Activated CD4-positive, alpha-beta T cell treated with anti-CD3 and anti-CD28 coated beads, Interleukin-2, Interleukin-6, amounts not matched to agents 100 ng/mL and 50 ng/mL, durations not matched to agents 16 hours and 8 hours (primary cell): ENCODE results near the gene SLC25A26.

ENCODE experiments used
- DNase-seq: peaks from one replicate; pipeline ENCODE4 v3.0.0-alpha.2; 2020

SLC25A26 gene

DNA sequence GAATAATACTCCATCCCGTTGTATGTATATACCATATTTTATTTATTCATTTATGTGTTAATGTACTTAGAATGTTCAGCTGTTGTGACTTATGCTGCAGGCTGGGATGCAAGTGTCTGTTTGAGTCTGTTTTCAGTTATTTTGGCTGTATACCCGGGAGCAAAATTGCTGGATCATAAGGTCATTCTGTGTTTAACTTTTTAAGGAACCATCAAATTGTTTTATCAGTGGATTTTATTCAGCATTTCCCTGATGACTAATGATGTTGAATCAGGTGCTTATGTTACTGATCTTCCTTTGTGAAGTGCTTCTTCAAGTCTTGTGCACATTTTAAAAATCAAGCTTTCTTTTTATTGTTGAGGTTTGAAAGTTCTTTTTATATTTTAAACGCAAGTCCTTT, 118.1 kb downstream of the SLC25A26 start:
- no peak for DNase-seq

DNA sequence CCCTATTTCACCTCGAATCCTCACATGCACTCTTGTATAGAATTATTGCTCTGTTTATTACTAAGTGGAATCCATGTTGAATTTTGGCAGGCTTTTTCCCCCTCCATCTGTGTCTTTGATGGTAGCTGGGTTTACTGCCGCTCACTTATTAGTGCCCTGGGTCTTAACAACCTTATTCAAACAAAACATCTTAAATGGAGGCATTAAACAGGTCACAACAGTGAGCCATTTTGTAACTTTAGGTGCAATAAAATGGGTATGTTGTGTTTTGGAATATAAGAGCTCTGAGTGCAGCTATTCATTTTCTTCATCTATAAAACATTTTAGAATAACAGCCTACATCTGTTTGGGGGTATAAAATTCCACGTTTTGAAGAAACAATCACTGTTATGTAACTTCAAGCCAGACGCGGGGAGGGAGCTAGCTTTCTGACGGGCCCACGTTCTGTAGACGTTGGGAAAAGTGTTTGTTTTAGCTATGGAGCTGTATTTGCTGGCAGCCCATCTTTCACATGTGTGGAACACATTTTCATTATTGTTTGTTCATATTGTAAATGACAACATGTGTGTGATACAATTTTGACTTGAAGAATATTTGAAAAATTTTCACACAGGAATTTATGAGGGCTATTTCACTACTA, 122.0 kb downstream of the SLC25A26 start:
- no peak for DNase-seq

DNA sequence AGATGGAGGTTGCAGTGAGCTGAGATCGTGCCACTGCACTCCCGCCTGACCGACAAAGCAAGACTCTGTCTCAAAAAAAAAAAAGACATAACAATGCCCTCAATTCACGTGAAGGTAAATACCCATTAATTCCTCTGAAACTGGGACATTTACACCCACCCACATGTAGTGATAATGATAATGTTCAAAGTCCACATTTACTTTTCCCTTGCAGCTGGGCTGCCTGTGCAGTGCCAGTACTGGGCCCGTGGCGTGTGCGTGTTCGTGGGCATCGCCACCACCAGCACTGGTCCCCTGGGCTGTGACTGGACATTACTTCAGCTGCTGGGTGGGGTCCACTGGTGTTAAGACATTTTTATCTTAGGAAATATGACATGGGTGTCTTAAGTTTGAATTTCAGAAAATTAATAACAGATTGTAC, 123.6 kb downstream of the SLC25A26 start:
- no peak for DNase-seq

DNA sequence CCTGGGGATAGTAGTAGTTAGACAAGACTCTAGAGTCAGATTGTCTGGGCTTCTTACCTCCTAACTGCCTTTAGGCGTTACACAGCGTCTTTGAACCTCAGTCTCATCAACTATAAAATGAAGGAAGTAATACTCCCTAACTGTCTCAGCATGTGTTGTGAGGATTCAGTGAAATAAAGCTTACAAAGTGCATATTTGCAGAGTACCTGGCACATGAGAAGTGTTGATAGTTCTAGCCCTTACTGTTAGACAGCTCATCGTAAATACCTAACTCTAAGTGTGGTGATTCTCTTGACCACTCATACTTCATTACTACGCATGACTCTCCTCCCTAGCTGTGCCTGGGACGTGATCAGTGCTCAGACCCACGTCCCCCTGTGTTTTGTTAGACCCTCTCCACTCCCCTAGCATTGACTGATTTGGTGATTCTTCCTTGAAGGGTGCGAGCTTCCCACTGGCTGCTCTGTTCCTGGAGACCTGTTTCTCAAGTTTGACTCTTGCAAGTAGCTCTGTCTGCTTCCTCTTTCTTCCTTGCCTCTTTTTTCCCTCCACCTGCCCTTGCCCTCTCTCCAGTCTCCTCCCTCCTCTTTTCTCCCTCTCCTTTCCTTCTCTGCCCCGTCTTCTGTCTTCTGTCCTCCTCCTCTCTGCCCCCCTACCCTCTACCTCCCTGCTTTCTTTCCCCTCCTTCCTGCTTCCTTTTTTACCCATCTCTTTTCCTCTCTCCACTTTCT, 124.2 kb downstream of the SLC25A26 start:
- DNase-seq: no peak

DNA sequence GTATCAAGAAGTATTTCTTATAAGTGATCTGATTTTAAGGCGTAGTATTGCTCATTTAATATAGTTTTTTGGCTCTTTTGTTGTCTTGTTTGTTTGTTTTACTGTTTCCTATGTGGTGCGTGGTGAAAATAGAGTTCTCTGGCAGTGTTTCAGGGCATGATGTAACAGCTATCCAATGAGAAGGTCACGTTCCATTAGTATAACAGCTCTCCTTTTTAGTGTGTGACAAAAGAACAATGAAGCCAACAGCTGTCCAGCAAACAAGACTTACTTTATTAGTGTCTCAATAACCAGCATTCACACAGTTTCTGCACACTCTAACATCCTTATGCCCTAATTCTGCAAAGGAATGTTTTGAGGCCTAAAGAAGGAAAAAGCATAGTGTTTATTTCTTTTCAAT, 127.9 kb downstream of the SLC25A26 start:
- DNase-seq: no peak

DNA sequence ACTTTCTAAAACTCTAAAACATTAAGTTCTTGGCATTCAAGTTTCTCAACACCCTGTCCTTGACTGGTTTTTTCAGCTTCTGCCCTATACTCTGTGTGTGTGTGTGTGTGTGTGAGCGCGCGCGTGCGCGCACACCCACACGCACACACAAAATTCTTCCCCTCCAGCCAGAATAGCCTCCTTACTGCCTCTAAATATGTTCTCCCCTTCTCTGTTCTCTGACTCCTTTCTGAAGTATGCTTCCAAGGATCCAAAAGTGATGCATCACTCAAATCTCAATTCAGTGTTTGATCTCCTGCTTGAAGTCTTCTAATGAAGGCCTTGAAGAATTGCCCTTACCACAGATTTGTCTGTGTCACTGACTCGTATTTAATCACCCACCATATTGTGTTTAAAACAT, 129.8 kb downstream of the SLC25A26 start:
- no peak for DNase-seq

DNA sequence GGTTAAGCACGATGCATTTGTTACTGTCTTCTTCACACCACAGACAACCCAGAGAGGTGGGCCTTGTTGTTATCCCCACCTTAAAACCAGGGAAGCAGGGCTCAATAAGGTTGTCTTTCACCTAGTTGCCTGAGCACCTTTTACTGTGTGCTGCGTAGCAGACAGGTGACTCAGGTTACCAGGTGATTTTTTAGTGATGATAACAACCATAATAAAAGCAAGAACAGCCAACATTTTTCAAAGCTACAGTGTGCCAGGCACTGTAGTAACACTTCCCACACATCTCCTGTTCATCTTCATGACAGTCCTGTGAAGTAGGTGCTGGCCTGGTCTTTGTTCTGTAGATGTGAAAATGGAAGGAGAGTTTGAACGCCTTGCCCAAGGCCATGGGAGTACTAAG, 132.2 kb downstream of the SLC25A26 start:
- DNase-seq: no peak

DNA sequence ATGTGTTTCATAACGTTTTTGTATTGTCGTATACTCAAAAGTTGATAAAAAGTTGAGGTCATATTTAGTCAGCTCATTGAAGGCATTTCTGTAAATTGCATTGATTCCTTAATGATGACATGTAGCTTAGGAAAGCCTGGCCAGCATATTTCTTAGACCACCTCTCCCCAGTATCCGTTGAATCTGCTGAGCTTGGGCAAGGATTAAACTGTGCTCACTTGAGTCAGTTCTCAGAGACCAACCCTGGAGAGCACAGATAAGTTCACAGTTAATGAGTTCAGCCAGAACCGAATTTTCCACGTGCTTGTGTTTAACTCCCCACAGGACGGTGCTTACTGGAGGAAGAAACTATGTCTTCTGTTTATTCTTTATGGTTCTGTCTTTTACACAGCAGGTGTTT, 132.7 kb downstream of the SLC25A26 start:
- no peak for DNase-seq

DNA sequence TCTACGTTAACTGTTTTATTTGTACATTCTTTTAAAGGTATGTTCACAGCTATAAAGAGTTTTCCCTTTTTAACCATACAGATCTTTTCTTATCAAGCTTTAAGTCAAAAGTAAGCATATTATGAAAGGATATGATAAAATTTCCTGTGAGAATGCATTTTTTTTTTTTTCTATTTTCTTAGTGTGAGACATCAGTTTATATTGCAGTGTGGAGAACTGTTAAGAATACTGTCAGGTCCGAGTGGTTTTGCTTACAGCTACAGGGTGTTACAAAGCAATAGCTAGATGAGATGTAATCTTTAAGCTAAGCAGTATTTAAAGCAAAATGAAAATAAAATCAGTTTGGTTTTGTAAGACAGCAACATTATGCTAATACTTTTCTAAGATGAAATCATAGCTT, 133.2 kb downstream of the SLC25A26 start:
- no peak for DNase-seq

DNA sequence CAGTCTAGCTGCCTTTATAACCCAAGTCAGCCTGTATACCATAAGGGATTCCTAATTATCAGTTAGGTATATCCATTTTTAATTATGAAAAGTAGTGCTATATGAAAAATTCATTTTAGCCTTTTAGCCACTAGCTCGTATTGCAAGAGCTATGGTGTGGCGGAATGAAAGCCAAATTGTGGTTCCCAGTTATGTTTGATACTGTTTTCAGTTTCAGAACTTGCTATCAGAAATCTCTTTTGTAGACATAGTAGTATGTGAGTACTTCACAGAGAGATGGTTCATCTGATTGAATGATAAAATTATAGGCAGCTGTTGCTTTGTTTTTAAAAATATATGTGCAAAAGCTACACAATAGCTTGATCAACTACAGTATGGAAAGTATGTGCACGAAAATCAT, 134.6 kb downstream of the SLC25A26 start:
- DNase-seq: peak; percentile 12

DNA sequence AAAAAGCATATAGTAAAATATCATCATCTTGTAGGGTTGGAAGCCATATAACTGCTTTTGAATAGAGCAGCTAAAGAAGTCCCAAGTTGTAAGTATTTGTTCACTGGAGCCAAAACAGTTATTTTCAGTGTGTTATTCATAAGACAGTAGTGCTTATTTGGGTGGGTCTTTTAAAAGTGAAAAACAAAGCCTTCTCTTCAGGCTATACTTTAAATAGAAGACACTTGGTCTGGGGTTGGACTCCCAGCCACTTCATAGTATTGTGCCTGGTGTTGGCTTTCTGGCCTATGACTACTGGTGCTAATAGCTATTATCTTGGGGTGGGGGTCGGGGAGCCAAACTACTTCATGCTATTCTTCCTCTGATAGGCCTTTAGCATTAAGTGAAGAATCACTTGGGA, 135.2 kb downstream of the SLC25A26 start:
- no peak for DNase-seq

DNA sequence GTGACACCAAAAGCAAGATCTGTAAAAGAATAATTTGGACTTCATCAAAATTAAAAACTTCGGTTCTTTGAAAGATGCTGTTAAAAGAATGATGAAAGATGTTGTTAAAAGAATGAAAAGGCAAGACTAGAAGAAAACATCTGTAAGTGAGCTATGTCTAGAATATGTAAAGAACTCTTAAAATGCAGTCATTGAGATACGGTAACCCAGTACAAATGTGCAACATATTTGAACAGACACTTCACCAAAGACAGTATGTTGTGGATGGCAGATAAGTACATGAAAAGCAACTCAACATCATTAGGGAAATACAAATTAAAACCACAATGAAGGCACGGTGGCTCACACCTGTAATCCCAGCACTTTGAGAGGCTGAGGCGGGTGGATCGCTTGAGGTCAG, 140.6 kb downstream of the SLC25A26 start:
- no peak for DNase-seq

DNA sequence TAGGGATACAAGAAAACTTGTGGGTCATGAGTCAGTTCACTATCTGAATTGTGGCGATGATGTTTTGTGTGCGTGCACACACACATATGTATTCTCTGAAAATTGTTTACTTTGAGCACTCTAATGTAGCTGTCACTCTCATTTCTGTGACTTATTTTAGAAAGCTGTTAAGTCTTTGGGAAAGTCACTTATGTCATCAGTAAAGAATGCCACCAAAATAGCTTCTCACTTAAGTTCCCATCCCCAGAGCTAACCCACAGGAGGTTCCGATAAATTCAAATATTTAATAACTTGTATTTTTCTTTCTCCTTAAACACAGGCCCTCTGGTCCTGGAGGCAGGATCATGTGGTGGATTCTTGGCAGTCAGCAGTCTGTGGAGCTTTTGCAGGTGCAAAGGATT, 141.7 kb downstream of the SLC25A26 start:
- DNase-seq: no peak

DNA sequence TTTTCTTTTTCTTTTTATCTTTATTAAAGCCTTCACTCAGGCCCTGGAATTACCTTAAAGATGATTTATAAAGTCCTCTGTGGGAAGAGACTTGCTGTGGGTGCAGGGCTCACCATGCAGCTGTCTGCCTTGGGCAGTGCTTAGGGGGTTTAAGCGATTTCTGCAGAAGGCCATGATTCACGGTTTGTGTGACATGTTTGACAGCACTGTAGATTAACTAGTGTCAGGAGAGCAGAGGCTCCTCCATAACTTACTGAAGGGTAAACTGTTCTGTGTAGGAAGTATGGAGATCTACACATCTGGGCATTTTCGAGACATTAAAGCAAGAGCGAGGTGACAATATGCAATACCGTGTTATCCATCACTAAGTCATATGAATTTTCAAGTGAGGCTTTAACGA, 142.3 kb downstream of the SLC25A26 start:
- DNase-seq: no peak

DNA sequence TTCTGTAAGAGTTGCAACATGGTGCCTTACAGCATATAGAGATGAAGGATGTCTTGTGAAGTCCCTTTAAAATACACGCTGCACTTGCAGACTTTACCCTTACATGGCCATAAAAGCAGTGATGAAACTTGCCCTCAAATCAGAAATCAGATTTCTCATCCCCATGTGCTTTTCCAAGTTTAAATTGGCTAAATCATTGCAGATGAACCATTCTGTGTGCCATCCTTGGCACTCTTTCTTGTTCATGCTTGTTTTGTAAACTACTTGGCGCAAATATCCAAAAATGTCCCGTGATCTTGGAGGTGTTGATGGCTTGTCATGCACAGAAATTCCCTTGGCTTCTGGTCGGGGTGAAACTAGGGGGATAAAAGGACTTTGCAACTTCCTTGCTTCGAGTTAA, 144.3 kb downstream of the SLC25A26 start:
- no peak for DNase-seq

DNA sequence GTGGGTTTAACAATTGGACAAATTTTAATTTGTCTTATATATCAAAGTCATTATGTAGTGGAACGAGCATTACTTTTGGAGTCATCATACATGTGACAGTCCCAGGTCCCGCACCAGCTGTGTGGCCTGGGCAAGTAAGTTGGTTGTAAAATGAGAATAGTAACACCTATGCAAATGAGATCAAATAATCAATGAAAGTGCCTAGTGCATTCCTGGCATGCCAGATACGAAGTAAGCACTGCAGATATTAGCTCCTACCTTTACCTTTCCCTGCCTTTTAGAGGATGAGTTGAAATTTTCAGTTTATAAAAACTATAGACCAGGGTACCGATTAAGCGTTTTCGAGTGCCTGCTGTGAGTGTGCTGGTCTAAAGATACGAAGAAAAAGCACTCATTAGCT, 145.9 kb downstream of the SLC25A26 start:
- no peak for DNase-seq

DNA sequence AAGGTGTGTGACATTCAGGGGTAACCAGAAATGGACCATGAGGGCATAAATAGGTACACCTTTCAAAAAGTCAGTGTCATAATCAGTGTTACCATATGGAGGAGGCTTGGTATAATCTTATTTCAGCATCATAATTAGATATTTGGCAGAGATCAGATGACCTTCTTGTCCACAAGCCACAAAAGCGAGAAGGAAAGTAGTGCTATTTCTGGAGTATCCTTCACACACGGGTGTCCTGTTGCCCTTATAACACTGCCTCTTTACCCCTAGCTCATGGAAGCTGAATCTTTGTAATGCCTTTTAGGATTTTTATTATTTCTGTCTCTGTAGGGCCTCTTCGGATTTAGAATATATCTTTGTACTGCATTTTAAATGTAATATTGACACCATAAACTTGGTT, 147.2 kb downstream of the SLC25A26 start:
- no peak for DNase-seq

DNA sequence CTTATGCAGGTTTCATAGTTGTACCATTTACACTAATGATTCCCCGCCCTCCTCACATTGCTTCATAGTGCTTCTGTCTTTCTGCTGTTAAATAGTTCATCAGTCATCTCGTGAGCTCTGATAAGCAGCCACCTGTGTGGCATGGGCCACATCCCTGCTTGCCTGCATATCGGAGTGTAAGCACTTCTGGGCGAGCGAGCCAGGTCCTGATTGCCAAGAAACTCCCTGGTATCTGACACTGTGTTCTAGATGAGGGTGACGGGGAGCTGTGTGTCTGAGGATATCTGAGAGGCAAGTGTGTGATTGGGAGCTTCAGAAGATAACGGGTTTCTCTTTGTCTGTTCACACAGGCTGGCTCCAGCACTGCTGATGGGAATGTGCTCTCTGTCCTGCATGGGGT, 149.4 kb downstream of the SLC25A26 start:
- DNase-seq: no peak

DNA sequence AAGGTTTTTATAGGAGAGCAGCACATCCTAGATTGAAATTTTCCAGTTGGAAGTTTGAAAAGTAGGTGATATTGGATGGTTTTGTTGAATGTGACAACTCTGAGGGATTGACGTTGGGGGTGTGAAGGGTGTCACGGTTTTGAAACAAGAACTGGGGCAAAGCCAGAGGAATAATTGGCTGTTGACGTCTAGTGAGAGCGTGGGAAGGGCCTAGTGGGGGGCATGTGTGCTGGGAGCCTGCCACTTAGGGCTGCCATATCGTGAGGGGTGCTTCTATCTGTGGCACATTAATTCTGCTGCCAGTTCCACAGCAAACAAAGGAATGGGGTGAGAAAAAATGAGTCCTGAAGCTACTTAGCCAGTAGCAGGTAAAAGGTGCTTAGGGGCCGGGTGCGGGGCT, 150.6 kb downstream of the SLC25A26 start:
- no peak for DNase-seq

DNA sequence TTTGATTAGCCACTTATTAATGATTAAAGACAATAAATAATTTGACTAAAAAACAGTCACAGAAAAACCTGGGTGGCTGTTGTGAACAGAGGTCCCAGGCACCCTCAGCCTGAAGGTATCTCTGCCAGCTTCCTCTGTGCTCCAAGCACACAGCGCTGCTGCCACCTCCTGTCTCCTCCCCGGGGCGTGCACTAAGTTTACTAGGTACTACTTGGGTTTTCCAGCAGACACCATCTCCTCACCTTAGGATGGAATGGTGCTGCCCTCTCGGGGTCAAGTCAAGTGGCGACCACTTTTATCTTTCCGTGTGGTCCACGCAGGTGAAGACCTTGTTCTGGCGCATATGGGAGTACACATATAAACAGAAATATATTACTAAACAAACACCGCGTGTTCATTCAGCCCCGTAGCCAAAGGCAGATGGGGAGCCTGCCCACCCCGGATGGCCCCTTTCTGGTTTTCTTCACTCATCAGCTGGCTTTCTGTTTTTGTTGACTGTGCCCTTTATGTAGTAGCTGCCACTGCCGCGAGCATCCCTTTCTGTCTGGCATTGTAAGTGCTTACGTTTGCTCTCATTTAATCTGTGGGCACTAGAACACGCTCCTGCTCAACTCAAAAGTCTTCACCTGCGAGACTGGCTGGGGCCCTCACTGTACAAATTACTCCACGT, 152.0 kb downstream of the SLC25A26 start:
- peak; percentile 11 for DNase-seq

DNA sequence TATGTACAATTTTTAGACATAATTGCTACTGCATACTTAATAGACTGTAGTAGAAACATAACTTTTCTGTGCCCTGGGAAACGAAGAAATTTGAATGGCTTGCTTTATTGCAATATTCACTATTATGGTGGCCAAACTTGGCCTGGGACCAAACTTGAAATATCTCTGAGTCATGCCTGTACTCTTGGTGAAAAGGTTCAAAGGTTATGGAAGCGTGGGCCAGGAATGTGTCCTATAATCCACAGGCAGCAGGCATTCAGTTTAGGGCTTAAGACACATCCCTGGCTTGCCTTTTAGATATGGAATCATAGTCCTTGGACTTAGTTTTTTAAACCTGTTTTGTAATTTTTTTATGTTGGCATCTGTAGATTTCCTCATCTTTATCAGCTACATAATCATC, 155.8 kb downstream of the SLC25A26 start:
- DNase-seq: no peak

DNA sequence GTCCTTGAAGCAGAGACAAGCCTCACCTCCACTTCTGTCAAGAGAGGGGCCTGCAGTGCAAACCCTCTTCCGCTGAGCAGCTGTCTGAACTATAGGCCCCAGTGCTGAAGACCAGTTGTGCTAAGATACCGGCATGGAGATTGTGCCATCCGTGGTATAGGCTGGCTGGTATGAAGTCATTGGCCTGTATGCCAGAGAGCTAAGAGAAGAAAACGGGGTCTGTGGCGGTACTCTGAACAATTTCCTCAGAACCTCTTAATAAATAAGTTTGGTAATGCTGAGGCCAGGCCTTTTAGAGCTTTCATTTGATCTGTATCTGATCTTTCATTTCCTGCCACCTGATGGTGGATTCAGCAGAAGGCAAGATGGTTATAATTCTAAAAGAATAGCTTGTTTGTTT, 157.0 kb downstream of the SLC25A26 start:
- DNase-seq: no peak

DNA sequence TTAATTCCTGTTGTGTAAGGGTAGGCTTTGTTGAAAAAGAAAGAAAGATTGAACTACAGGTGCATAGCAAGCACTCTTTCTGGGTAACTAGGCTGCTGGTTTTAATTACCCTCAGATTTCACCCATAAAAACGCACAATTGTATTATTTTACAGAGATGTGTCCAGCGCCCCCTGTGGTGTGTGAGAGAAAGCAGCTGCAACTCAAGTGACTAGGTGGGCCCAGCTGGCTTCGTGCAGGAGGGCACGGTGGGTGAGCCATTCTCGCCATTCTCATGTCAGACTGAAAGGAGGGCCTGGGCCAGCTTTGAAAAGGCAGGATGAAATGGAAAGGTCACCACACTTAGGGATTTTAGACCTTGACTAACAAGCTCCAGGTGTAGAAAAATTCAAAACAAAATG, 157.5 kb downstream of the SLC25A26 start:
- DNase-seq: peak; percentile 23

DNA sequence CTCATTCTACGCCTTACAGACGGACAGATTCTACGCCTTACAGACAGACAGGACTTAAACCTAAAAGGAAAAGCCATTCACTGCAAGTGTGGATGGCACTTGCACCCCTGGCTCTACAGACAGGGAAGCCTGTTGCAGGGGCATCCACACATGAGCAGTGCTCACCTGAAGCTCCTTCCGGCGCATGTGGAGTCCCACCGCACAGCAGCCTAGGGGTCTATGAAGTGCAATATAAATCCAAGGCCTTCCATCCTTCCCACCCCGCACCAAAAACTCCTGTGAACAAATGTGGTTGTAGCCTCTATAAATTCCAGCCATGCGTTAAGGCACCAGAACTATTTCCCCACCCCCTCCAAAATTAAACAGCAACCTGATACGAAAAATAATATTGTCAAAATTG, 158.8 kb downstream of the SLC25A26 start:
- DNase-seq: no peak
